ENCODE measurements around the gene MPC2.

GRCh38 chr1:167924102-167924501, 12.8 kb downstream of the MPC2 start:
- no peak for TF ChIP-seq CTCF (IDR thresholded peaks at IDR 0.05)
- no peak for TF ChIP-seq POLR2AphosphoS5 (IDR thresholded peaks at IDR 0.05; ENCODE audit: insufficient read depth in 1 of 2, low read depth in 1 of 2)
- TF ChIP-seq POLR2A (IDR thresholded peaks at IDR 0.05), result no peak

Measured in vagina (tissue), 2 donors.